HL-60 (cell line): ENCODE results near the gene CLDN6.

Experiments
- CTCF ChIP-seq: IDR thresholded peaks from one replicate; pipeline ENCODE4 v1.5.1; 2011; ENCODE audit warnings: low read length, control low read depth, inconsistent platforms; ENCODE audit not compliant: insufficient read depth
- GABPA ChIP-seq: IDR thresholded peaks from 2 replicates; pipeline ENCODE4 v1.6.1; 2012; ENCODE audit warnings: low read depth
- POLR2AphosphoS5 ChIP-seq: IDR thresholded peaks from 2 replicates; pipeline ENCODE4 v1.6.1; 2012; ENCODE audit warnings: low read depth
- SPI1 ChIP-seq: IDR thresholded peaks from 2 replicates; pipeline ENCODE4 v1.6.1; 2012; ENCODE audit warnings: low read depth, mild to moderate bottlenecking, borderline replicate concordance
- TF ChIP-seq, protein P1 (sequence below): IDR thresholded peaks from 2 replicates; pipeline ENCODE4 v1.6.1; 2012; ENCODE audit warnings: low read depth; ENCODE audit not compliant: insufficient replicate concordance

DNA sequence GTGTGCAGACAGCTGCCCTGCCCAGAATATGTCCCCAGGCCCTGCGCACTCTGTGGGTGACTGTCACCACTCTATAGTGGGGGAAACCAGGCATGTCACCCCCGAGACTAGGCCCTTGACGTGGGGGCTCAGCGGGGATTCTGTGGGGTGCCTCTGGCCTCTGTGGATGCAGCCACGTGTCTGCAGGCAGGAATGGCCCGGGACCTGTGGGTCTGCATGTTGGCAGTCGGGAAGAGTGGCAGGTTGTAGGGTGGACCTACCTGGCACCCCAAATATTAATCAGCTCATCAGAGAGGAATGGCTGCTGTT lies 48.4 kb upstream of the CLDN6 start:
- TF ChIP-seq CTCF: no peak
- no peak for TF ChIP-seq POLR2AphosphoS5
- TF ChIP-seq, protein P1, sequence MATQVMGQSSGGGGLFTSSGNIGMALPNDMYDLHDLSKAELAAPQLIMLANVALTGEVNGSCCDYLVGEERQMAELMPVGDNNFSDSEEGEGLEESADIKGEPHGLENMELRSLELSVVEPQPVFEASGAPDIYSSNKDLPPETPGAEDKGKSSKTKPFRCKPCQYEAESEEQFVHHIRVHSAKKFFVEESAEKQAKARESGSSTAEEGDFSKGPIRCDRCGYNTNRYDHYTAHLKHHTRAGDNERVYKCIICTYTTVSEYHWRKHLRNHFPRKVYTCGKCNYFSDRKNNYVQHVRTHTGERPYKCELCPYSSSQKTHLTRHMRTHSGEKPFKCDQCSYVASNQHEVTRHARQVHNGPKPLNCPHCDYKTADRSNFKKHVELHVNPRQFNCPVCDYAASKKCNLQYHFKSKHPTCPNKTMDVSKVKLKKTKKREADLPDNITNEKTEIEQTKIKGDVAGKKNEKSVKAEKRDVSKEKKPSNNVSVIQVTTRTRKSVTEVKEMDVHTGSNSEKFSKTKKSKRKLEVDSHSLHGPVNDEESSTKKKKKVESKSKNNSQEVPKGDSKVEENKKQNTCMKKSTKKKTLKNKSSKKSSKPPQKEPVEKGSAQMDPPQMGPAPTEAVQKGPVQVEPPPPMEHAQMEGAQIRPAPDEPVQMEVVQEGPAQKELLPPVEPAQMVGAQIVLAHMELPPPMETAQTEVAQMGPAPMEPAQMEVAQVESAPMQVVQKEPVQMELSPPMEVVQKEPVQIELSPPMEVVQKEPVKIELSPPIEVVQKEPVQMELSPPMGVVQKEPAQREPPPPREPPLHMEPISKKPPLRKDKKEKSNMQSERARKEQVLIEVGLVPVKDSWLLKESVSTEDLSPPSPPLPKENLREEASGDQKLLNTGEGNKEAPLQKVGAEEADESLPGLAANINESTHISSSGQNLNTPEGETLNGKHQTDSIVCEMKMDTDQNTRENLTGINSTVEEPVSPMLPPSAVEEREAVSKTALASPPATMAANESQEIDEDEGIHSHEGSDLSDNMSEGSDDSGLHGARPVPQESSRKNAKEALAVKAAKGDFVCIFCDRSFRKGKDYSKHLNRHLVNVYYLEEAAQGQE: no peak
- no peak for TF ChIP-seq SPI1
- TF ChIP-seq GABPA: no peak
